Thyroid gland (tissue), 4 donors: ENCODE results near the gene GNG4.

Experiments
- CTCF ChIP-seq, 6 experiments: fragments of 200-600 bp in 3 of 6; fragments of 450-650 bp in 3 of 6; sonication (generic) in 3 of 6; IDR thresholded peaks; one replicate each; pipeline ENCODE4 v1.5.1; 2016 to 2019; ENCODE audit warnings: antibody characterized with exemption in 6 of 6, mild to moderate bottlenecking in 2 of 6, inconsistent platforms in 1 of 6, moderate library complexity in 1 of 6
- POLR2A ChIP-seq, 2 donors: fragments of 450-650 bp; IDR thresholded peaks; one replicate each; pipeline ENCODE4 v1.6.1; 2017; ENCODE audit warnings: antibody characterized with exemption in 2 of 2, mild to moderate bottlenecking in 2 of 2, moderate library complexity in 1 of 2

DNA sequence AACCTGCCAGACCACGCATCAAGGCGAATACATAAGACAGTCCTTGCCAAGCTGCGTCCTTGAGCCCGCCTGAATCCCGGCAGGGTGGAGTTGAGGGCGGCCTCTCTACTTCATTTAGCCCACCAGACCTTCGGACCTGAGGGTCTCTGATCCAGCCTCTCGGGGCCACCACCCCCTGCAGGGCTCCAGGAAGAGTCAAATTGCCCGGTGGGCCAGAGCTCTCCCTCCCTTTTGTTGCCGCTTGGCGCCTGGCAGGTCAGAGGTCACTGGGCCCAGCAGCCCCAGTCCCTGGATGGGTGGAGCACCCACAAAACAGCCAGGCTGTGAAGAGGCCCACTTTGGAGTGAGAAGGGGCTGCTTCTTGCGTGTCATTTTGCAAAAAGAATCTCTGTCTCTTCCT lies 9.0 kb downstream of the GNG4 start:
- TF ChIP-seq CTCF (IDR thresholded peaks at IDR 0.05): no peak
- TF ChIP-seq POLR2A (IDR thresholded peaks at IDR 0.05): no peak
